ENCODE data around the gene SORL1-AS1. TPM values are rescaled to one million over a fixed set of nuclear protein-coding genes. Genes with fewer than 3 reads are reported as not detected.
A peak's percentile ranks its signal among the peaks of the same experiment; 100 is the strongest.

SORL1-AS1 gene

GRCh38 chr11:121405646-121406045 lies 47.1 kb downstream of the SORL1-AS1 start:
- TF ChIP-seq POLR2AphosphoS5 (IDR thresholded peaks at IDR 0.05) (no peak), CTCF (IDR thresholded peaks at IDR 0.05) (no peak)
- WGBS = 92% methylated on average over 1 of the region's 1 CpG
- Histone ChIP-seq H3K27ac (no peak overlapping the region), H3K4me3 (no peak overlapping the region), H3K4me1 (replicated peaks) (no peaks in the 10 kb centered on the region), H3K9me3 (no peaks in the 10 kb centered on the region), H3K27me3 (replicated peaks; ENCODE audit: insufficient read depth) (no peaks in the 10 kb centered on the region), H3K36me3 (no peaks in the 10 kb centered on the region)
- intact Hi-C loops (cut with DNase I) = no loop called here
- no peak for DNase-seq (ENCODE audit: low spot score)

DNA sequence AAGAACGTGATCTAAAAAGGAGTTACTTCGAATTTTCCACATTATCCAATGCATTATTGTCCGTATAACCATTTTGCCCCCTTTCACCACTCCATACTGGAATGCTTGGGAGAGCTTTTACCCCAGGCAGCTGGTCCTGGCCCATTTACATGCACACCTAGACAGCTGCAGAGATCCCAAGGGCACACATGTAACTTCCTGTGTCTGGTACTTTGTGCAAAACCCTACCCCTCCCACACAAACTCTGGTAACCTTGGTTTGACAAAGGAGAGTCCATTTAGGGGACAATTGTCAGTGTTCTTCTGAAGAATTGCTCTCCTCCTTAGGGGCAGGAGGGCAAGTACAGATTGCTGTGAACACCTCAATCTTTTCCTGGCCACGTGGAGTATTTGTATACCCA lies 58.0 kb downstream of the SORL1-AS1 start:
- Histone ChIP-seq H3K9me3 (no peaks in the 10 kb centered on the region), H3K4me3 (no peak overlapping the region), H3K36me3 (no peaks in the 10 kb centered on the region), H3K27me3 (replicated peaks; ENCODE audit: insufficient read depth) (no peaks in the 10 kb centered on the region), H3K4me1 (replicated peaks) (no peaks in the 10 kb centered on the region), H3K27ac (no peak overlapping the region)
- DNase-seq (ENCODE audit: low spot score) = no peak
- TF ChIP-seq POLR2A (IDR thresholded peaks at IDR 0.05) (no peak), POLR2AphosphoS5 (IDR thresholded peaks at IDR 0.05) (no peak), CTCF (IDR thresholded peaks at IDR 0.05) (no peak)
- intact Hi-C loops (cut with DNase I) = no loop called here
- 93% methylated on average over 4 of the region's 4 CpGs for whole genome bisulfite sequencing

DNA sequence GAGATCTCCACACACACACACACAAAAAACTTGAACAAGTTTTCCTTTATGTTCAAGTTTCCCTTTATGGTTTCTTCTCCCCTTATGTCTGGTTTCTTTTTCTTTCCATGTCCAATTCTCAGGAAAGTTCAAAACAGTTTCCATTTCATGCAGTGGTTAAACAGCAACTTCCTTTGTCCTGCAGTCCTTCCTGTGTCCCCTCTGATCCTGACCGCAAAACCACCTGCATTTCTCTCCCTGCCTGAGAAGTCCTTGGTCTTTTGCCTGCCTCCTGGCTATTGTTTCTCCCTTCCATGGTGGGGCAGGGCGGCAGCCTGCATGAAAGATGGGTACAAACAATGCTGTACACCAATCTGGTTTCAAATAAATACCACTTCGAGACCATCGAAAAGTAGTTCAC lies 58.9 kb downstream of the SORL1-AS1 start:
- intact Hi-C loops (cut with DNase I) = no loop called here
- no peak for DNase-seq (ENCODE audit: low spot score)
- Histone ChIP-seq H3K9me3 (no peaks in the 10 kb centered on the region), H3K4me3 (no peak overlapping the region), H3K4me1 (replicated peaks) (no peaks in the 10 kb centered on the region), H3K27ac (no peak overlapping the region), H3K36me3 (no peaks in the 10 kb centered on the region), H3K27me3 (replicated peaks; ENCODE audit: insufficient read depth) (no peaks in the 10 kb centered on the region)
- WGBS = 85% methylated on average over 4 of the region's 4 CpGs
- TF ChIP-seq POLR2A (IDR thresholded peaks at IDR 0.05) = no peak
- TF ChIP-seq CTCF (IDR thresholded peaks at IDR 0.05) = no peak
- no peak for TF ChIP-seq POLR2AphosphoS5 (IDR thresholded peaks at IDR 0.05)

GRCh38 chr11:121391914-121392313 lies 60.9 kb downstream of the SORL1-AS1 start:
- intact Hi-C loops (cut with DNase I) = no loop called here
- Histone ChIP-seq H3K27me3 (replicated peaks; ENCODE audit: insufficient read depth) (no peaks in the 10 kb centered on the region), H3K9me3 (no peaks in the 10 kb centered on the region), H3K4me1 (replicated peaks) (no peaks in the 10 kb centered on the region), H3K4me3 (no peak overlapping the region), H3K27ac (no peak overlapping the region), H3K36me3 (no peaks in the 10 kb centered on the region)
- WGBS = 60% methylated on average over 7 of the region's 7 CpGs
- TF ChIP-seq POLR2AphosphoS5 (IDR thresholded peaks at IDR 0.05) (peak; percentile 65), CTCF (IDR thresholded peaks at IDR 0.05) (no peak)
- DNase-seq (ENCODE audit: low spot score) = peak; percentile 57

DNA sequence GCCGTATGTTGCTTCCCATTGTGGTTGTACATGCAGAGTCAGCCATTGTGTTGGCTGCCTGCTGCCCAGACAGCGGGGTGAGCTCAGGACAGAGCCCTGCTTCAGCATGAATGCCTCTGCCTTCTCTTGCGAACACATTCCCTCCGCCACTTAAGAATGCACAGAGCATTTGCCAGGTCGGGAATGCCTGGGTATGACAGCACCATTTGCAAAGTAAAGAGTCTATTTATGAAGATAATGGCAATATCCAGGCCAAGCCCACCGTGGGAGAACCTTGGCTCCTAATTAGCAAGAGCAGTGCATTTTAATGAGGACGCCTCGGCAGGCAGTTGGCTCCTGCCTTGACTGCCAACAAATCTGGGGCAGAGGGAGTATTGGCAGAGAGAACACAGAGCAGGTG lies 63.1 kb downstream of the SORL1-AS1 start:
- DNase-seq (ENCODE audit: low spot score) = peak; percentile 43
- H3K27me3 ChIP-seq (replicated peaks; ENCODE audit: insufficient read depth) = no peaks in the 10 kb centered on the region
- no peaks in the 10 kb centered on the region for H3K9me3 ChIP-seq
- intact Hi-C loops (cut with DNase I) = no loop called here
- H3K4me1 ChIP-seq (replicated peaks) = no peaks in the 10 kb centered on the region
- TF ChIP-seq POLR2AphosphoS5 (IDR thresholded peaks at IDR 0.05) = peak; percentile 20
- TF ChIP-seq POLR2A (IDR thresholded peaks at IDR 0.05) = no peak
- WGBS = 18% methylated on average over 8 of the region's 8 CpGs
- H3K4me3 ChIP-seq = no peak overlapping the region
- no peaks in the 10 kb centered on the region for H3K36me3 ChIP-seq
- no peak overlapping the region for H3K27ac ChIP-seq

Other genes starting within 250 kb of the SORL1-AS1 start
- gene SC5D, start 160.2 kb downstream of the SORL1-AS1 start, total RNA-seq = 10 to 100 TPM; 61.6 to 86.6 TPM
- gene SORL1, start 653 bp downstream of the SORL1-AS1 start, total RNA-seq = 10 to 100 TPM; 77.4 to 97.6 TPM